ENCODE measurements around the gene PRX. TPM values are rescaled to one million over a fixed set of nuclear protein-coding genes. Genes with fewer than 3 reads are reported as not detected.

Gene PRX
- total RNA-seq, 1 donor from 2014 or later, result 2.8 TPM

GRCh38 chr19:40415768-40416167 lies 2.6 kb upstream of the PRX start:
- no peak for TF ChIP-seq CTCF (conservative IDR thresholded peaks at IDR 0.05)
- peaks cover 24% of the 10 kb centered on the region for H3K4me1 Mint-ChIP-seq
- H3K27ac Mint-ChIP-seq (ENCODE audit: unreplicated experiment), result peak overlapping the region; percentile 23
- H3K4me3 Mint-ChIP-seq, result no peak overlapping the region
- H3K27me3 Mint-ChIP-seq (ENCODE audit: low read depth), result no peaks in the 10 kb centered on the region
- DNase-seq (ENCODE audit: low read depth, low spot score), result no peak
- no peaks in the 10 kb centered on the region for H3K36me3 Mint-ChIP-seq (ENCODE audit: low read depth)
- H3K9me3 Mint-ChIP-seq, result no peaks in the 10 kb centered on the region

GRCh38 chr19:40414542-40415535 lies 1.7 kb upstream of the PRX start:
- Mint-ChIP-seq H3K4me3 (no peak overlapping the region), H3K27me3 (ENCODE audit: low read depth) (no peaks in the 10 kb centered on the region), H3K9me3 (no peaks in the 10 kb centered on the region), H3K4me1 (peaks cover 20% of the 10 kb centered on the region), H3K27ac (ENCODE audit: unreplicated experiment) (peak overlapping the region; percentile 78), H3K36me3 (ENCODE audit: low read depth) (no peaks in the 10 kb centered on the region)
- TF ChIP-seq CTCF (conservative IDR thresholded peaks at IDR 0.05), result no peak
- no peak for DNase-seq (ENCODE audit: low read depth, low spot score)

- no peaks in the 10 kb centered on the region for H3K27me3 Mint-ChIP-seq (ENCODE audit: low read depth)
- TF ChIP-seq CTCF (conservative IDR thresholded peaks at IDR 0.05), result no peak
- DNase-seq (ENCODE audit: low read depth, low spot score), result no peak
- H3K36me3 Mint-ChIP-seq (ENCODE audit: low read depth), result no peaks in the 10 kb centered on the region
- no peaks in the 10 kb centered on the region for H3K9me3 Mint-ChIP-seq
- peaks cover 16% of the 10 kb centered on the region for H3K4me1 Mint-ChIP-seq
- no peak overlapping the region for H3K4me3 Mint-ChIP-seq
- H3K27ac Mint-ChIP-seq (ENCODE audit: unreplicated experiment), result no peak overlapping the region
Observed at GRCh38 chr19:40412866-40413265, 312 bp downstream of the PRX start.

- DNase-seq (ENCODE audit: low read depth, low spot score), result no peak
- Mint-ChIP-seq H3K9me3 (no peaks in the 10 kb centered on the region), H3K27me3 (ENCODE audit: low read depth) (no peaks in the 10 kb centered on the region), H3K27ac (ENCODE audit: unreplicated experiment) (no peak overlapping the region), H3K4me1 (peaks cover 14% of the 10 kb centered on the region), H3K36me3 (ENCODE audit: low read depth) (no peaks in the 10 kb centered on the region), H3K4me3 (no peak overlapping the region)
- TF ChIP-seq CTCF (conservative IDR thresholded peaks at IDR 0.05), result no peak
Observed at GRCh38 chr19:40411958-40412499, 1.1 kb downstream of the PRX start.

GRCh38 chr19:40411125-40411842 lies 1.9 kb downstream of the PRX start:
- no peak for TF ChIP-seq CTCF (conservative IDR thresholded peaks at IDR 0.05)
- no peak for DNase-seq (ENCODE audit: low read depth, low spot score)
- Mint-ChIP-seq H3K36me3 (ENCODE audit: low read depth) (no peaks in the 10 kb centered on the region), H3K4me1 (peaks cover 11% of the 10 kb centered on the region), H3K9me3 (no peaks in the 10 kb centered on the region), H3K27me3 (ENCODE audit: low read depth) (no peaks in the 10 kb centered on the region), H3K27ac (ENCODE audit: unreplicated experiment) (peak overlapping the region; percentile 92), H3K4me3 (no peak overlapping the region)
